VCaP (cell line): ENCODE data around the gene OR6B2.
A peak's percentile ranks its signal among the peaks of the same experiment; 100 is the strongest.

Source experiments
- H3K27ac ChIP-seq: fragments of 450-650 bp; 2 replicates; pipeline ENCODE4 v1.5.1; 2017
- TF ChIP-seq, protein P1 (sequence below): fragments of 450-650 bp; conservative IDR thresholded peaks from 2 replicates; pipeline ENCODE4 v1.5.1; 2017; ENCODE audit warnings: mild to moderate bottlenecking, moderate library complexity

The OR6B2 gene

DNA sequence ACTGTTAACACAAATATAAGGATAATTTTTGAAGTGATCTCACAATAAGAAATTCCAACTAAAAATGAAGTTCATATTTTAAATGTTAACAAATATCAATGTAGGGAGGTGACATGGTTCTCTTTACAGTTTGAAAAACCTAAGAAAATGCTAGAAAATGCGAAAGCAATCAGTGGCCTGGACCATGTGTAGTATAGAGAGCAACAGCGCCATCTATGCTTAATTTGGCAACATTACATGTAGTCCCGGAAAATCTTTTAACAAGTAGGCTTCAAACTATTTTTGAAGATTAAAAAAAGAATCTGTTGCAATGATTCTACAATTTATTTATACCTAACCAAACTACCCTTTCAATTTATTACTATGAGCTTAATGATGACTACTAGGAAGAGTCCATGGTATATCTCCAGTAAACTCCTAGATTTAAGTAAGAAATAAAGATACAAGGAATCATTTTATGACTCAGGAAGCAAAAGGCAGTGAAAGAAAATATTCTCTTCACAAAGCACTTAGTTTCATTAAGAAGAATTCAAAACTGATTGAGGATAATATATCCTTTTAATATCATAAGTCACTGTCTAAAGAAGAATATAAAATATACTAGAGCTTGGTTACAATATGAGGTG, 38.4 kb downstream of the OR6B2 start:
- peak overlapping the region; percentile 66 for H3K27ac ChIP-seq
- TF ChIP-seq, protein P1, sequence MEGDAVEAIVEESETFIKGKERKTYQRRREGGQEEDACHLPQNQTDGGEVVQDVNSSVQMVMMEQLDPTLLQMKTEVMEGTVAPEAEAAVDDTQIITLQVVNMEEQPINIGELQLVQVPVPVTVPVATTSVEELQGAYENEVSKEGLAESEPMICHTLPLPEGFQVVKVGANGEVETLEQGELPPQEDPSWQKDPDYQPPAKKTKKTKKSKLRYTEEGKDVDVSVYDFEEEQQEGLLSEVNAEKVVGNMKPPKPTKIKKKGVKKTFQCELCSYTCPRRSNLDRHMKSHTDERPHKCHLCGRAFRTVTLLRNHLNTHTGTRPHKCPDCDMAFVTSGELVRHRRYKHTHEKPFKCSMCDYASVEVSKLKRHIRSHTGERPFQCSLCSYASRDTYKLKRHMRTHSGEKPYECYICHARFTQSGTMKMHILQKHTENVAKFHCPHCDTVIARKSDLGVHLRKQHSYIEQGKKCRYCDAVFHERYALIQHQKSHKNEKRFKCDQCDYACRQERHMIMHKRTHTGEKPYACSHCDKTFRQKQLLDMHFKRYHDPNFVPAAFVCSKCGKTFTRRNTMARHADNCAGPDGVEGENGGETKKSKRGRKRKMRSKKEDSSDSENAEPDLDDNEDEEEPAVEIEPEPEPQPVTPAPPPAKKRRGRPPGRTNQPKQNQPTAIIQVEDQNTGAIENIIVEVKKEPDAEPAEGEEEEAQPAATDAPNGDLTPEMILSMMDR: peak; percentile 85

DNA sequence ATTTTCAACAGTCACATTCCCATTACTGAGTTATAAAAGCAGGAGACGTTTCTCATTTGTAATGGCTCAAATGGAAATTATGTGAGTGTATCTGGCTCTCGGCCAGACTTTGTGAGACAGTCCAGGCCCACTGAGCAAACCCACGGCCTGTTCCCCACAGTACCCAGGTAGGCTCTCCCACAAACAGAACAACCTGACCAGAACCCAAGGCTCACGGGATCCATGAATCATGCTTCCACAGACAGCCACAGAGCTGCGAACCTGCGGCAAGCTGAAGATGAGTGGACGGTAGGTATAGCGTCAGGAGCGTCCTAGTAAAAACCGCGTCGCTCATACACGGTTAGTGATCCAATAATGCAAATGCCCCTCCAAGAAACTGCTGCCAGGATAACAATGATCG, 39.3 kb downstream of the OR6B2 start:
- H3K27ac ChIP-seq: peak overlapping the region; percentile 66
- TF ChIP-seq, protein P1: no peak

- TF ChIP-seq, protein P1: no peak
- no peak overlapping the region for H3K27ac ChIP-seq
Measured at GRCh38 chr2:239985356-239985755, 44.9 kb downstream of the OR6B2 start.

DNA sequence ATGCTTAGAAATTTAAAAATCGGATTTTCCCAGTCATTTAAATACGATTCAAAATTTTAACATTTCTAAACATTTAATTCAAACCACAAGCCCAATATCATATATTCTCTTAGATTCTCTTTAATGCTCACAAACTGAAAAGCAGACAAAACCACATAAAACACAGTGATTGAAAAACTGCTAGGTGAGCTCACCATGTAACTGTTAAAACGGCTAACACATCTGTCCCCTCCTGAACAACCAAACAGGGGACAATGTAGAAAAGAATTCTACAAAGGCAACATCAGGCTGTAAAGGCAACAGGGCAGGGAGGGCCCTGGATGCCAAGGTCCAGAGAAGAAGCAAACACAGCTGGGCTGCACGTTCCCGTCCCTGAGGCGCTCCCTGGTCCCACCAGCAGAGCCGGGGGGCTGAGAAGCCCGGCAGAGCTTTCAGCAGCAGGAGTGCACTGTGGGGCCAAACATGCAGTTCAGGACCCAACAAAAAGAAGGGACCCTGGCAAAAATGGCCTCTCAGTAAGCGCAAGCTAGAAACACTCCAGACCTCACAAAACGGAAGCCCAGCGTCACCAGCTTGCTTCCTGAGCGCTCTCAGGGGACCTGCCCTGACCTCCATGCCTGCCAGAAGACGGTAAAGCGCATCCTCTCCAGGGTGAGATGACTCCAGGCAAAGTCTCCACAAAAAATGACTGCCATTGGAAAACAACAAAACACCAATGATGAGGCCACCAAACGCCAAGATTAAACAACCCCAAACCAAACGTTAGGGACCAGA, 45.6 kb downstream of the OR6B2 start:
- TF ChIP-seq, protein P1: no peak
- no peak overlapping the region for H3K27ac ChIP-seq

GRCh38 chr2:239983004-239983778, 47.0 kb downstream of the OR6B2 start:
- H3K27ac ChIP-seq: no peak overlapping the region
- TF ChIP-seq, protein P1: no peak
